H9 (cell line): ENCODE data around the gene KRTCAP2. TPM values are rescaled to one million over a fixed set of nuclear protein-coding genes. Genes with fewer than 3 reads are reported as not detected.
"Not testable (repeated sequence)": the region's sequence is repeated elsewhere in the genome, so short reads cannot be mapped to it uniquely, and the experiment has no call there.

ENCODE experiments used
- DNase-seq: peaks from one replicate; pipeline ENCODE4 v3.0.0-alpha.2; 2017
- H2AFZ ChIP-seq: one replicate; pipeline ENCODE4 v1.6.1; 2013; ENCODE audit warnings: mild to moderate bottlenecking, low read length, control low read depth, moderate library complexity
- H2AK5ac ChIP-seq: 2 replicates; pipeline ENCODE4 v1.6.1; 2013; ENCODE audit warnings: low read length, control low read depth, mixed read lengths; ENCODE audit not compliant: insufficient read length
- H2BK120ac ChIP-seq: one replicate; pipeline ENCODE4 v1.6.1; 2013; ENCODE audit warnings: low read depth, mild to moderate bottlenecking, low read length, control low read depth, inconsistent platforms; ENCODE audit not compliant: poor library complexity, severe bottlenecking
- H2BK12ac ChIP-seq: 2 replicates; pipeline ENCODE4 v1.6.1; 2013; ENCODE audit warnings: low read length, control low read depth, mixed read lengths, low read depth; ENCODE audit not compliant: insufficient read length
- H2BK15ac ChIP-seq: 2 replicates; pipeline ENCODE4 v1.6.1; 2013; ENCODE audit warnings: low read depth, low read length, control low read depth
- H2BK20ac ChIP-seq: one replicate; pipeline ENCODE4 v1.6.1; 2013; ENCODE audit warnings: low read depth, mild to moderate bottlenecking, low read length, control low read depth, inconsistent platforms; ENCODE audit not compliant: poor library complexity, severe bottlenecking
- H2BK5ac ChIP-seq: 2 replicates; pipeline ENCODE4 v1.6.1; 2013; ENCODE audit warnings: low read length, control low read depth, mixed read lengths; ENCODE audit not compliant: insufficient read length
- H3K14ac ChIP-seq: 2 replicates; pipeline ENCODE4 v1.6.1; 2013; ENCODE audit warnings: low read length, control low read depth; ENCODE audit not compliant: insufficient read depth
- H3K18ac ChIP-seq: 2 replicates; pipeline ENCODE4 v1.6.1; 2013; ENCODE audit warnings: low read depth, mild to moderate bottlenecking, mixed read lengths, low read length, control low read depth; ENCODE audit not compliant: insufficient read length
- H3K23ac ChIP-seq: 2 replicates; pipeline ENCODE4 v1.6.1; 2013; ENCODE audit warnings: low read length, control low read depth, mixed read lengths, low read depth; ENCODE audit not compliant: insufficient read length
- H3K23me2 ChIP-seq: 2 replicates; pipeline ENCODE4 v1.6.1; 2013; ENCODE audit warnings: low read depth, mild to moderate bottlenecking, mixed read lengths, low read length, control low read depth; ENCODE audit not compliant: insufficient read length, poor library complexity, severe bottlenecking
- H3K27ac ChIP-seq: 2 replicates; pipeline ENCODE4 v1.5.1; 2013; ENCODE audit warnings: low read length, control low read depth, mixed read lengths, low read depth; ENCODE audit not compliant: insufficient read length
- H3K27me3 ChIP-seq: 2 replicates; pipeline ENCODE4 v1.6.1; 2013; ENCODE audit warnings: low read length, control low read depth, inconsistent platforms; ENCODE audit not compliant: insufficient read depth
- H3K4ac ChIP-seq: 2 replicates; pipeline ENCODE4 v1.6.1; 2013; ENCODE audit warnings: low read depth, mild to moderate bottlenecking, control low read depth, inconsistent platforms, low read length, moderate library complexity
- H3K4me1 ChIP-seq: 2 replicates; pipeline ENCODE4 v1.6.1; 2013; ENCODE audit warnings: low read length, control low read depth, inconsistent platforms; ENCODE audit not compliant: insufficient read depth
- H3K4me2 ChIP-seq: 2 replicates; pipeline ENCODE4 v1.6.1; 2013; ENCODE audit warnings: low read length, control low read depth, mixed read lengths; ENCODE audit not compliant: insufficient read length, insufficient read depth
- H3K56ac ChIP-seq: 2 replicates; pipeline ENCODE4 v1.6.1; 2013; ENCODE audit warnings: low read depth, mild to moderate bottlenecking, mixed read lengths, low read length, control low read depth; ENCODE audit not compliant: insufficient read length
- H3K79me1 ChIP-seq: 2 replicates; pipeline ENCODE4 v1.6.1; 2013; ENCODE audit warnings: low read depth, mild to moderate bottlenecking, moderate library complexity, low read length, control low read depth, inconsistent platforms; ENCODE audit not compliant: insufficient read depth, poor library complexity, severe bottlenecking
- H3K79me2 ChIP-seq: 2 replicates; pipeline ENCODE4 v1.6.1; 2013; ENCODE audit warnings: low read length, control low read depth, inconsistent platforms; ENCODE audit not compliant: insufficient read depth
- H3K9ac ChIP-seq: 2 replicates; pipeline ENCODE4 v1.6.1; 2013; ENCODE audit warnings: low read length, control low read depth, mixed read lengths; ENCODE audit not compliant: insufficient read length; ENCODE audit errors: extremely low read depth
- H3K9me3 ChIP-seq: one replicate; pipeline ENCODE4 v1.6.1; 2013; ENCODE audit warnings: low read depth, low read length, inconsistent platforms; ENCODE audit not compliant: control insufficient read depth
- H3T11ph ChIP-seq: one replicate; pipeline ENCODE4 v1.6.1; 2013; ENCODE audit warnings: mild to moderate bottlenecking, low read length, control low read depth, inconsistent platforms
- H4K20me1 ChIP-seq: one replicate; pipeline ENCODE4 v1.6.1; 2013; ENCODE audit not compliant: control insufficient read depth, insufficient read length, insufficient read depth
- H4K5ac ChIP-seq: 2 replicates; pipeline ENCODE4 v1.6.1; 2013; ENCODE audit warnings: low read depth, mild to moderate bottlenecking, mixed read lengths, low read length, control low read depth; ENCODE audit not compliant: insufficient read length
- H4K8ac ChIP-seq: replicated peaks from 2 replicates; pipeline ENCODE4 v1.6.1; 2013; ENCODE audit warnings: low read length, control low read depth, mixed read lengths, low read depth; ENCODE audit not compliant: insufficient read length
- H4K91ac ChIP-seq: 2 replicates; pipeline ENCODE4 v1.6.1; 2013; ENCODE audit warnings: low read depth, mild to moderate bottlenecking, moderate library complexity, mixed read lengths, low read length, control low read depth; ENCODE audit not compliant: insufficient read length
- H3K27ac Mint-ChIP-seq, 3 experiments: 2 replicates in 2 of 3; 3 replicates in 1 of 3; pipeline ENCODE4 v1.8.0; 2020 to 2021; ENCODE audit warnings: mixed read lengths in 3 of 3, mild to moderate bottlenecking in 1 of 3, moderate library complexity in 1 of 3
- H3K27me3 Mint-ChIP-seq: 2 replicates; pipeline ENCODE4 v1.8.0; 2021; ENCODE audit warnings: low read depth, mild to moderate bottlenecking, moderate library complexity, mixed read lengths
- H3K36me3 Mint-ChIP-seq, 3 experiments: 2 replicates in 2 of 3; 3 replicates in 1 of 3; pipeline ENCODE4 v1.8.0; 2020 to 2021; ENCODE audit warnings: low read depth in 3 of 3, mixed read lengths in 3 of 3; ENCODE audit not compliant: insufficient read depth in 1 of 3
- H3K4me1 Mint-ChIP-seq, 2 experiments: 2 replicates each; pipeline ENCODE4 v1.8.0; 2020; ENCODE audit warnings: mixed read lengths in 2 of 2
- H3K4me3 Mint-ChIP-seq, 2 experiments: 2 replicates in 1 of 2; 3 replicates in 1 of 2; pipeline ENCODE4 v1.8.0; 2020 to 2021; ENCODE audit warnings: mild to moderate bottlenecking in 2 of 2, mixed read lengths in 2 of 2, moderate library complexity in 1 of 2
- H3K9me3 Mint-ChIP-seq, 2 experiments: 2 replicates in 1 of 2; 3 replicates in 1 of 2; pipeline ENCODE4 v1.8.0; 2020; ENCODE audit warnings: mild to moderate bottlenecking in 2 of 2, mixed read lengths in 2 of 2, moderate library complexity in 1 of 2
- CTCF ChIP-seq: fragments of 200-600 bp; sonication (generic); conservative IDR thresholded peaks from 3 replicates; pipeline ENCODE4 v1.8.0; 2021; ENCODE audit warnings: antibody characterized with exemption, mild to moderate bottlenecking
- WGBS: extraction: QIAGEN DNeasy Blood & Tissue Kit; methylation state at CpG from one replicate; pipeline ENCODE4 v1.1.7; 2013; ENCODE audit warnings: missing lambda C conversion rate, low lambda C conversion rate, mixed read lengths; ENCODE audit not compliant: insufficient read length; ENCODE audit errors: extremely low coverage; 5-methylcytosine and 5-hydroxymethylcytosine counted together
- total RNA-seq: library from RNA; stranded (reverse); gene quantifications from 2 replicates; pipeline ENCODE4 v1.2.1, GENCODE V29; 2021

The KRTCAP2 gene
- total RNA-seq, 1 experiment from 2014 or later = 149 TPM

- Histone ChIP-seq H3K18ac (no peak overlapping the region), H2BK5ac (no peak overlapping the region), H3K23me2 (peaks cover 27% of the 10 kb centered on the region), H2BK20ac (no peak overlapping the region), H3K9me3 (no peaks in the 10 kb centered on the region), H4K20me1 (no peaks in the 10 kb centered on the region), H3K4me2 (no peak overlapping the region), H3K4me1 (peaks cover 8% of the 10 kb centered on the region), H4K5ac (no peak overlapping the region), H3K79me1 (no peaks in the 10 kb centered on the region), H4K8ac (no peak overlapping the region), H2AFZ (no peak overlapping the region), H3K27me3 (no peaks in the 10 kb centered on the region), H2BK12ac (no peak overlapping the region), H4K91ac (no peak overlapping the region), H3K56ac (no peak overlapping the region), H3K4ac (no peak overlapping the region), H3T11ph (no peak overlapping the region), H3K79me2 (peaks cover 12% of the 10 kb centered on the region; the same call in 1 of the 2 replicates), H2BK120ac (no peak overlapping the region), H3K23ac (no peak overlapping the region), H3K14ac (no peak overlapping the region), H3K27ac (no peak overlapping the region), H3K9ac (no peak overlapping the region), H2AK5ac (no peak overlapping the region), H2BK15ac (no peak overlapping the region)
- peak overlapping the region in 1 of 2 experiments; percentile 43; a peak in 1 of 5 replicates for H3K4me3 Mint-ChIP-seq
- TF ChIP-seq CTCF = no peak
- no CpG with 5 or more reads among the region's 17 CpGs for WGBS
- H3K9me3 Mint-ChIP-seq = peaks cover 4 to 5% of the 10 kb centered on the region in 2 experiments; a peak in 4 of 5 replicates
- DNase-seq = no peak
- peaks cover 27 to 38% of the 10 kb centered on the region in 2 experiments for H3K4me1 Mint-ChIP-seq
- H3K27me3 Mint-ChIP-seq = peaks cover 5% of the 10 kb centered on the region
- peak overlapping the region in 2 of 3 experiments; percentile 56 to 74; a peak in 2 of 7 replicates for H3K27ac Mint-ChIP-seq
- peaks cover 14 to 20% (median 15%) of the 10 kb centered on the region in 3 experiments for H3K36me3 Mint-ChIP-seq
These were observed 18.8 kb upstream of the KRTCAP2 start for GRCh38 chr1:155191904-155192303.

GRCh38 chr1:155189926-155190325, 16.8 kb upstream of the KRTCAP2 start:
- H3K18ac ChIP-seq, H3K23ac ChIP-seq, H2BK20ac ChIP-seq, H3K56ac ChIP-seq, H3K9ac ChIP-seq, H3K4ac ChIP-seq, H4K5ac ChIP-seq, H4K8ac ChIP-seq, H2BK120ac ChIP-seq, H2AFZ ChIP-seq, H3K9me3 Mint-ChIP-seq, H4K20me1 ChIP-seq, H3K4me3 Mint-ChIP-seq, H4K91ac ChIP-seq, H3K4me2 ChIP-seq, H3K36me3 Mint-ChIP-seq, H3K27me3 Mint-ChIP-seq, H3K4me1 ChIP-seq, DNase-seq, H3K9me3 ChIP-seq, H2AK5ac ChIP-seq, H3K27ac Mint-ChIP-seq, H2BK5ac ChIP-seq, H3T11ph ChIP-seq, H3K79me2 ChIP-seq, H2BK15ac ChIP-seq, H3K27me3 ChIP-seq, H2BK12ac ChIP-seq, H3K79me1 ChIP-seq, H3K14ac ChIP-seq, H3K27ac ChIP-seq: not testable (repeated sequence)
- peaks cover 13% of the 10 kb centered on the region for H3K23me2 ChIP-seq
- peaks cover 33 to 49% of the 10 kb centered on the region in 2 experiments for H3K4me1 Mint-ChIP-seq
- WGBS = no CpG with 5 or more reads among the region's 45 CpGs
